SU-DHL-6 (cell line): ENCODE measurements around the gene KRT6A.

ENCODE experiments used
- H2AFZ ChIP-seq: fragments of 200-600 bp; sonication (generic); 2 replicates; pipeline ENCODE4 v1.6.1; 2014; ENCODE audit warnings: low read depth, mild to moderate bottlenecking, moderate library complexity, mixed read lengths, antibody characterized with exemption, low read length; ENCODE audit not compliant: severe bottlenecking
- H3F3A ChIP-seq: fragments of 200-600 bp; shearing (Covaris generic); 2 replicates; pipeline ENCODE4 v1.6.0; 2016; ENCODE audit warnings: antibody characterized with exemption, mild to moderate bottlenecking; ENCODE audit not compliant: insufficient read depth
- H3K27ac ChIP-seq: fragments of 200-600 bp; sonication (generic); 2 replicates; pipeline ENCODE4 v1.5.1; 2016; ENCODE audit warnings: low read depth, mild to moderate bottlenecking, low read length, moderate library complexity, mixed read lengths
- H3K27me3 ChIP-seq: fragments of 200-600 bp; sonication (generic), shearing (Covaris generic); 2 replicates; pipeline ENCODE4 v1.6.0; 2014; ENCODE audit warnings: mild to moderate bottlenecking, low read length
- H3K36me3 ChIP-seq: fragments of 200-600 bp; sonication (generic); 2 replicates; pipeline ENCODE4 v1.6.1; 2014; ENCODE audit warnings: mild to moderate bottlenecking, low read length, mixed read lengths
- H3K4me2 ChIP-seq: fragments of 300-600, 200-600 bp; shearing (Covaris generic), sonication (generic); 2 replicates; pipeline ENCODE4 v1.6.0; 2014; ENCODE audit warnings: low read length, low read depth, mild to moderate bottlenecking; ENCODE audit not compliant: poor library complexity, severe bottlenecking
- H3K4me3 ChIP-seq: fragments of 200-600 bp; sonication (generic); 2 replicates; pipeline ENCODE4 v1.5.1; 2014; ENCODE audit warnings: antibody characterized with exemption, low read length, mild to moderate bottlenecking, mixed read lengths; ENCODE audit not compliant: insufficient read depth, poor library complexity, severe bottlenecking
- H3K79me2 ChIP-seq: fragments of 200-600 bp; sonication (generic); 2 replicates; pipeline ENCODE4 v1.6.1; 2014; ENCODE audit warnings: mild to moderate bottlenecking, low read length, moderate library complexity; ENCODE audit not compliant: insufficient read depth
- H3K9ac ChIP-seq: fragments of 200-600 bp; sonication (generic); 2 replicates; pipeline ENCODE4 v1.7.0; 2014; ENCODE audit warnings: mild to moderate bottlenecking, low read length
- H3K9me2 ChIP-seq: fragments of 200-600 bp; sonication (generic); replicated peaks from 2 replicates; pipeline ENCODE4 v1.6.1; 2014; ENCODE audit warnings: low read length; ENCODE audit not compliant: insufficient read depth
- H3K9me3 ChIP-seq: fragments of 200-600 bp; sonication (generic); 2 replicates; pipeline ENCODE4 v1.6.1; 2014; ENCODE audit warnings: low read length, mixed read lengths; ENCODE audit not compliant: insufficient read depth
- H4K20me1 ChIP-seq: fragments of 200-600 bp; sonication (generic); 2 replicates; pipeline ENCODE4 v1.6.1; 2014; ENCODE audit warnings: low read depth, mild to moderate bottlenecking, antibody characterized with exemption, low read length, moderate library complexity, mixed read lengths
- EZH2phosphoT487 ChIP-seq: fragments of 200-600 bp; sonication (generic), shearing (Covaris generic); conservative IDR thresholded peaks from 2 replicates; pipeline ENCODE4 v1.6.1; 2018; ENCODE audit warnings: mild to moderate bottlenecking, antibody characterized with exemption, low read length, moderate library complexity, mixed read lengths
- TF ChIP-seq, protein P1 (sequence below): fragments of 200-600 bp; sonication (generic); IDR thresholded peaks from one replicate; pipeline ENCODE4 v1.5.1; 2017; ENCODE audit warnings: antibody characterized with exemption, mild to moderate bottlenecking, low read length, moderate library complexity; ENCODE audit not compliant: insufficient read depth, poor library complexity, severe bottlenecking

KRT6A gene

DNA sequence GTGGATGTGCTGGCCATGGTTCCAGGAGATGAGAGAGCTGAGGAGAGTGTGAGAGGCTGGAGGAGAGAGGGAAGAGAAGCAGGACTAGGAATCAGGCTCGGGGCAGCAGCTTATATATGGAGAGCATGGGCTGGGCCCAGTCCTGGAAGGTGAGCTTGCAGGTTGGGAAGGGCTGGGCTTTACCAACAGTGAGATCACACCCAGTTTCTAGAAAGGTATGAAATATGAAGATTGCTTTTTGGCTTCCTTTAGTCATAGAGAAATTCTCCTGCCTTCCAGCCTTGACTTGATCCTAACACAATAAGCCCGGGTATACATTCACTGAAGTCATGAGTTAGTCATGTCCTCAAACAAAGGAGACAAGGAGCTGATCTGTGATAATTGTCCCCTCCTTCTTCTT is at the start of gene KRT6A:
TSS of gene KRT6A (minus strand) at position 86 of the 400 bp plus-strand sequence. CDS start at position 17, 69 bp downstream.
- H3K36me3 ChIP-seq, result no peaks in the 10 kb centered on the region
- H3F3A ChIP-seq, result no peaks in the 10 kb centered on the region
- TF ChIP-seq, protein P1, sequence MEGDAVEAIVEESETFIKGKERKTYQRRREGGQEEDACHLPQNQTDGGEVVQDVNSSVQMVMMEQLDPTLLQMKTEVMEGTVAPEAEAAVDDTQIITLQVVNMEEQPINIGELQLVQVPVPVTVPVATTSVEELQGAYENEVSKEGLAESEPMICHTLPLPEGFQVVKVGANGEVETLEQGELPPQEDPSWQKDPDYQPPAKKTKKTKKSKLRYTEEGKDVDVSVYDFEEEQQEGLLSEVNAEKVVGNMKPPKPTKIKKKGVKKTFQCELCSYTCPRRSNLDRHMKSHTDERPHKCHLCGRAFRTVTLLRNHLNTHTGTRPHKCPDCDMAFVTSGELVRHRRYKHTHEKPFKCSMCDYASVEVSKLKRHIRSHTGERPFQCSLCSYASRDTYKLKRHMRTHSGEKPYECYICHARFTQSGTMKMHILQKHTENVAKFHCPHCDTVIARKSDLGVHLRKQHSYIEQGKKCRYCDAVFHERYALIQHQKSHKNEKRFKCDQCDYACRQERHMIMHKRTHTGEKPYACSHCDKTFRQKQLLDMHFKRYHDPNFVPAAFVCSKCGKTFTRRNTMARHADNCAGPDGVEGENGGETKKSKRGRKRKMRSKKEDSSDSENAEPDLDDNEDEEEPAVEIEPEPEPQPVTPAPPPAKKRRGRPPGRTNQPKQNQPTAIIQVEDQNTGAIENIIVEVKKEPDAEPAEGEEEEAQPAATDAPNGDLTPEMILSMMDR, result no peak
- no peak for TF ChIP-seq EZH2phosphoT487
- no peaks in the 10 kb centered on the region for H3K9me3 ChIP-seq
- no peaks in the 10 kb centered on the region for H3K9me2 ChIP-seq
- no peaks in the 10 kb centered on the region for H3K79me2 ChIP-seq
- H3K27me3 ChIP-seq, result no peaks in the 10 kb centered on the region
- H3K4me3 ChIP-seq, result no peak within 1 kb of the TSS
- no peak within 1 kb of the TSS for H2AFZ ChIP-seq
- no peak within 1 kb of the TSS for H3K27ac ChIP-seq
- no peaks in the 10 kb centered on the region for H4K20me1 ChIP-seq
- H3K9ac ChIP-seq, result no peak within 1 kb of the TSS
- H3K4me2 ChIP-seq, result no peak within 1 kb of the TSS

DNA sequence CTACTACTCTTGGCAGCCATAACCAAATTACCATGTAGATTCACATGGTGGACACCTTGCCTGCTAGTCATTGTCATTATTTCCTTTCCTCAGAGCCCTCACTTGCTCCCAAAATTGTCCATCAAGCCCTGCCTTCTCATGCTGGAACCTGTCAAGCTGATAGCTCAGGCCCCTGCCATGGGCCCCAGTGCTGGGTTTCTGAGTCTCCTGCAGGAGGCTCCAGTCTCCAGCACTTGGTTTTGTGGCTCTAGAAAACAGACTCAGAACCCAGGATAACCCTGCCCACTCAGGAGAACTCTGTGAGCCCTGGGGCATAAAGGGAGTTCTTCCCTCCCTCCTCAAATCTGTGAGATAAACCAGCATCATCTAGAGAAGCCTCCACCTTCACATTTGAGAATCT is 49.1 kb upstream of the KRT6A start:
- Histone ChIP-seq H3K4me2 (no peak overlapping the region), H2AFZ (no peak overlapping the region), H3F3A (no peaks in the 10 kb centered on the region), H3K36me3 (no peaks in the 10 kb centered on the region), H3K27me3 (no peaks in the 10 kb centered on the region), H3K9ac (no peak overlapping the region), H3K27ac (no peak overlapping the region), H3K9me2 (no peaks in the 10 kb centered on the region), H4K20me1 (no peaks in the 10 kb centered on the region), H3K9me3 (no peaks in the 10 kb centered on the region), H3K4me3 (no peak overlapping the region), H3K79me2 (no peaks in the 10 kb centered on the region)
- TF ChIP-seq, protein P1, result no peak
- no peak for TF ChIP-seq EZH2phosphoT487

DNA sequence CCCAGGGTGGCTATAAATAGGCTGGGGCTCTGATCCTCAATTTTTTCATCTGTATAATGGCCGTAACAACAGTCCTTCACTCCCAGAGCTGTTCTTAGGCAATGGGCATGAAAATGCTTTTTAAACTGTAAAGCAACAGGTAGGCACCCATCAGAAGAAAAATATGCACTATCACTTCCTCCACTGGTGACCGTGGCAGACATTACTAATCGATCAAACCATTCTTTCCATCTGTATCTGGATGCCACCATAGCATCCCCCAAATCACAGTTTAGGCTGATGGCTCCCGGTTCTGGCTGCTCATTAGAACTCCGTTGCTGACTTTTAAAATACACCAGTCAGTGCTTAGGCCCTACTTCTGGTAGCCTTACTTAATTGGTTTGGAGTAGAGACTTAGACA is 48.7 kb upstream of the KRT6A start:
- no peaks in the 10 kb centered on the region for H4K20me1 ChIP-seq
- no peak for TF ChIP-seq EZH2phosphoT487
- TF ChIP-seq, protein P1, result no peak

DNA sequence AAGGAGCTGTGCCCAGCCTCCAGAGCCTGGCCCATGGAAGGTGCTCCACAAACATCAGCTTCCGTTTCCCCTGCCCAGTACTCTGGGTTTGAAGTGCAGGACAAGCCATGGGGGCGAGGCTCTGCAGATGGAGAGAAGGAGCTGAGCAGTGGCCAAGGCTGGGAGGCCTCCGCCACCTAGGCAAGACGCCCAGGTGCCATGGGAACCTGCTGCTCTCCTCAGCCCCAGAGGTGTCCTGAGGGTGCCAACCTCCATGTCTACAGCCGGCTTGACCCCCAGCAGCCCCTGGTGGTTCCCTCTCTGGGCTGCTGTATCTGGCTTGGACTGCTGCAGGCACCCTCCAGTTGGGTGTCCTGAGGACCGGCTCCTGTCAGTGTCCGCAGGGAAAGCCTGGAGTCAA is 47.5 kb upstream of the KRT6A start:
- H4K20me1 ChIP-seq, result no peaks in the 10 kb centered on the region
- no peak overlapping the region for H2AFZ ChIP-seq
- no peak overlapping the region for H3K4me3 ChIP-seq
- no peak overlapping the region for H3K27ac ChIP-seq
- no peaks in the 10 kb centered on the region for H3K9me2 ChIP-seq
- H3K9ac ChIP-seq, result no peak overlapping the region
- TF ChIP-seq, protein P1, result no peak
- no peak for TF ChIP-seq EZH2phosphoT487
- H3K4me2 ChIP-seq, result no peak overlapping the region
- H3K9me3 ChIP-seq, result no peaks in the 10 kb centered on the region
- no peaks in the 10 kb centered on the region for H3F3A ChIP-seq
- no peaks in the 10 kb centered on the region for H3K36me3 ChIP-seq
- H3K27me3 ChIP-seq, result no peaks in the 10 kb centered on the region
- no peaks in the 10 kb centered on the region for H3K79me2 ChIP-seq

More for the DNA sequence above, 48.7 kb upstream of the KRT6A start:
- Histone ChIP-seq H3K79me2 (no peaks in the 10 kb centered on the region), H3K27me3 (no peaks in the 10 kb centered on the region), H2AFZ (no peak overlapping the region), H3K4me2 (no peak overlapping the region), H3K9ac (no peak overlapping the region), H3K9me2 (no peaks in the 10 kb centered on the region), H3K36me3 (no peaks in the 10 kb centered on the region), H3F3A (no peaks in the 10 kb centered on the region), H3K4me3 (no peak overlapping the region), H3K9me3 (no peaks in the 10 kb centered on the region), H3K27ac (no peak overlapping the region)
